Neural cell (in vitro differentiated cells): ENCODE data around the gene GRIP1. TPM values are rescaled to one million over a fixed set of nuclear protein-coding genes. Genes with fewer than 3 reads are reported as not detected.

Source experiments
- H2AFZ ChIP-seq: fragments of 200-600, 300-800 bp; sonication (generic), shearing (Covaris generic); 2 replicates; pipeline ENCODE4 v1.6.0; 2014; ENCODE audit warnings: low read depth, mild to moderate bottlenecking, antibody characterized with exemption, low read length, moderate library complexity
- H3F3A ChIP-seq: fragments of 200-600 bp; shearing (Covaris generic); 2 replicates; pipeline ENCODE4 v1.6.1; 2016; ENCODE audit warnings: mild to moderate bottlenecking, moderate library complexity, mixed read lengths, antibody characterized with exemption, low read length; ENCODE audit not compliant: insufficient read depth, poor library complexity, severe bottlenecking
- H3K27ac ChIP-seq: fragments of 200-600, 300-800 bp; sonication (generic), shearing (Covaris generic); 2 replicates; pipeline ENCODE4 v1.5.1; 2014; ENCODE audit warnings: mild to moderate bottlenecking, low read length, moderate library complexity
- H3K27me3 ChIP-seq: fragments of 300-800, 200-600 bp; sonication (generic), shearing (Covaris generic); 2 replicates; pipeline ENCODE4 v1.6.0; 2014; ENCODE audit warnings: mild to moderate bottlenecking, low read depth, low read length, moderate library complexity; ENCODE audit not compliant: insufficient read depth
- H3K36me3 ChIP-seq: fragments of 300-800, 200-600 bp; sonication (generic), shearing (Covaris generic); 2 replicates; pipeline ENCODE4 v1.5.1; 2014; ENCODE audit warnings: mild to moderate bottlenecking, antibody characterized with exemption, low read length, moderate library complexity; ENCODE audit not compliant: insufficient read depth
- H3K4me2 ChIP-seq: fragments of 300-800, 200-600 bp; sonication (generic), shearing (Covaris generic); 2 replicates; pipeline ENCODE4 v1.6.0; 2014; ENCODE audit warnings: mild to moderate bottlenecking, low read length
- H3K4me3 ChIP-seq: fragments of 300-800, 200-600 bp; sonication (generic), shearing (Covaris generic); 2 replicates; pipeline ENCODE4 v1.5.1; 2014; ENCODE audit warnings: mild to moderate bottlenecking, low read length, moderate library complexity
- H3K79me2 ChIP-seq: fragments of 200-600 bp; shearing (Covaris generic); replicated peaks from 2 replicates; pipeline ENCODE4 v1.6.0; 2014; ENCODE audit warnings: mild to moderate bottlenecking, low read length, moderate library complexity; ENCODE audit not compliant: insufficient read depth
- H3K9ac ChIP-seq: fragments of 300-800, 200-600 bp; sonication (generic), shearing (Covaris generic); 2 replicates; pipeline ENCODE4 v1.6.1; 2016; ENCODE audit warnings: mild to moderate bottlenecking, low read length, mixed read lengths
- H3K9me2 ChIP-seq: fragments of 200-600 bp; shearing (Covaris generic); 2 replicates; pipeline ENCODE4 v1.6.1; 2016; ENCODE audit warnings: mild to moderate bottlenecking, low read length, mixed read lengths; ENCODE audit not compliant: insufficient read depth
- H3K9me3 ChIP-seq: fragments of 200-600, 300-800 bp; sonication (generic), shearing (Covaris generic); 2 replicates; pipeline ENCODE4 v1.6.1; 2016; ENCODE audit warnings: mild to moderate bottlenecking, mixed run types, low read length, moderate library complexity, mixed read lengths
- H4K20me1 ChIP-seq: fragments of 200-600 bp; shearing (Covaris generic); 2 replicates; pipeline ENCODE4 v1.6.1; 2016; ENCODE audit warnings: mild to moderate bottlenecking, mixed run types; ENCODE audit not compliant: insufficient read depth
- EP300 ChIP-seq: fragments of 450-650 bp; conservative IDR thresholded peaks from 2 replicates; pipeline ENCODE4 v1.6.1; 2014; ENCODE audit warnings: antibody characterized with exemption, mild to moderate bottlenecking, moderate library complexity; ENCODE audit not compliant: poor library complexity, severe bottlenecking
- EZH2 ChIP-seq: fragments of 200-600, 300-800 bp; shearing (Covaris generic), sonication (generic); IDR thresholded peaks from 2 replicates; pipeline ENCODE4 v1.6.1; 2014; ENCODE audit warnings: antibody characterized with exemption, low read length, borderline replicate concordance, mild to moderate bottlenecking; ENCODE audit not compliant: insufficient read depth, poor library complexity, severe bottlenecking
- MXI1 ChIP-seq: fragments of 450-650 bp; conservative IDR thresholded peaks from 2 replicates; pipeline ENCODE4 v1.6.1; 2014; ENCODE audit warnings: antibody characterized with exemption, mild to moderate bottlenecking; ENCODE audit not compliant: poor library complexity, severe bottlenecking
- POLR2AphosphoS5 ChIP-seq: IDR thresholded peaks from 2 replicates; pipeline ENCODE4 v1.6.1; 2012
- RAD21 ChIP-seq: fragments of 450-650 bp; conservative IDR thresholded peaks from 2 replicates; pipeline ENCODE4 v1.6.1; 2014; ENCODE audit warnings: antibody characterized with exemption, mild to moderate bottlenecking, moderate library complexity
- REST ChIP-seq: IDR thresholded peaks from 2 replicates; pipeline ENCODE4 v1.6.1; 2012; ENCODE audit warnings: borderline replicate concordance
- SMC3 ChIP-seq: fragments of 450-650 bp; conservative IDR thresholded peaks from 2 replicates; pipeline ENCODE4 v1.6.1; 2014; ENCODE audit warnings: antibody characterized with exemption, mild to moderate bottlenecking, moderate library complexity; ENCODE audit not compliant: poor library complexity
- TAF1 ChIP-seq: IDR thresholded peaks from 2 replicates; pipeline ENCODE4 v1.6.1; 2012; ENCODE audit warnings: low read depth
- polyA plus RNA-seq: library from polyadenylated mRNA; depleted of rRNA; stranded (reverse); fragments of >200 nt; gene quantifications from 2 replicates; pipeline ENCODE4 v1.2.3, GENCODE V29; 2014
- TF ChIP-seq, protein P1 (sequence below): fragments of 450-650 bp; IDR thresholded peaks from 2 replicates; pipeline ENCODE4 v1.5.1; 2014; ENCODE audit warnings: antibody characterized with exemption, mild to moderate bottlenecking, moderate library complexity; ENCODE audit not compliant: poor library complexity, severe bottlenecking

The GRIP1 gene
- polyA plus RNA-seq, 1 donor from 2014 or later = 41.1 TPM

DNA sequence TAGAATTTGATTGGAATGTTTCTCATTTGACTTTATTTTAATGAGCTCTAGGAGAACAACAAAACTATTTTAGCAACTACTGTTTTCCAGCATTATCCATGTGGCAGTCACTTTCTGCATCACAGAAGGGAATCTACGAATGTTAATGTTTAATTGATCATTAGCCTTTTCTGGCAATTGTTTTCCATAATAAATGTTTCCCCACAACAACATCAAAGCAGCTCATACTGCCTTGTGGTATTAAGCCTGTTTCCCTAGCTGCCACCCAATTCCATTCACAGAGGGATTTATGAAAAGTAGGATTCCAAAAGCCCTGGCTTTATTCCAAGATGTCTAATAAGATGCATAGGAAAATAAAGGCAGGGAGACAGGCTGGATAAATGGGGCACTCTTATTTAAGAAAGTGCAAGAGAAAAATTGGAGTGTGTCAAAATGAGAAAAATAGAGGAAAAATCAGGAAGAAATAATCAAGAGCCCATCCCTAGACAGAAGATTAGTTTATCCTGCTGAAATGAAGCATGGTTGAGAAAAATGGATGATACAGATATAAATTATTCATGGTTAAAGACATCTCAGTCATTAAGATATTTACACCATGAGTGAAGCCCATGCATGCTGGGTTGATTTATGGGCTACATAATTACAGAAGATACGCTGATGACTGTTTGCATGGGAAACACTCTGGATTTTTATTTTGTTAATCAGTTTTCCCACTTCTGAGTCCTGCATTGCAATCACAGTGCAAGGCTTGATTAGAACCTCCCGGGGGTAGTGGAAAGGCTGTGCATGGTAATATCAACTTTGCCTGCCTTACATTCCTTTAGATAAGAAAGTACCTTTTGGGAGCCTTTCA, 196.3 kb downstream of the GRIP1 start (continued):
- no peak for TF ChIP-seq REST
- TF ChIP-seq MXI1 = no peak
- TF ChIP-seq RAD21 = no peak

DNA sequence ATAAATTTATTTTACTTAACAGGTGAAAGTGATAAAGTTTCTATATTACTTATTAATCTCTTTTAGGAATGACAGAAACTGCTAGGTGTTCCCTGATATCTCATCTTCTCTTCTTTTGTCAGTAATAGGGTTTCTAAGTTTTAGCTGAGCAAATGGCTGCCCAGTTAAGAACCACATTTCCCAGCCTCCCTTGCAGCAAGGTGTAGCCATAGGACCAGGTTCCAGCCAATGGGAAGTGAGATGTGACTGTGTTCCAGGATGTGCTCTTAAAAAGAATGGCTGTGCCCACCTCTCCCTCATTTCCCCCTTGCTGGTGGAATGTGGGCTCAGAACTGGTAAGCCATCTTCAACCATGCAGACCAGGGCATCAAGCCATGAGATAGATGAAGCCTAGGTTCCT, 210.9 kb downstream of the GRIP1 start:
- Histone ChIP-seq H2AFZ (no peak overlapping the region), H3F3A (no peaks in the 10 kb centered on the region), H3K27me3 (no peaks in the 10 kb centered on the region), H3K4me3 (no peak overlapping the region), H4K20me1 (no peaks in the 10 kb centered on the region), H3K79me2 (no peaks in the 10 kb centered on the region), H3K27ac (no peak overlapping the region), H3K9me3 (no peaks in the 10 kb centered on the region), H3K36me3 (no peaks in the 10 kb centered on the region), H3K9ac (no peak overlapping the region), H3K4me2 (no peak overlapping the region), H3K9me2 (no peaks in the 10 kb centered on the region)
- TF ChIP-seq RAD21 (no peak), SMC3 (no peak), REST (no peak), EP300 (no peak), POLR2AphosphoS5 (no peak), MXI1 (no peak), TAF1 (no peak), EZH2 (no peak)
- TF ChIP-seq, protein P1, sequence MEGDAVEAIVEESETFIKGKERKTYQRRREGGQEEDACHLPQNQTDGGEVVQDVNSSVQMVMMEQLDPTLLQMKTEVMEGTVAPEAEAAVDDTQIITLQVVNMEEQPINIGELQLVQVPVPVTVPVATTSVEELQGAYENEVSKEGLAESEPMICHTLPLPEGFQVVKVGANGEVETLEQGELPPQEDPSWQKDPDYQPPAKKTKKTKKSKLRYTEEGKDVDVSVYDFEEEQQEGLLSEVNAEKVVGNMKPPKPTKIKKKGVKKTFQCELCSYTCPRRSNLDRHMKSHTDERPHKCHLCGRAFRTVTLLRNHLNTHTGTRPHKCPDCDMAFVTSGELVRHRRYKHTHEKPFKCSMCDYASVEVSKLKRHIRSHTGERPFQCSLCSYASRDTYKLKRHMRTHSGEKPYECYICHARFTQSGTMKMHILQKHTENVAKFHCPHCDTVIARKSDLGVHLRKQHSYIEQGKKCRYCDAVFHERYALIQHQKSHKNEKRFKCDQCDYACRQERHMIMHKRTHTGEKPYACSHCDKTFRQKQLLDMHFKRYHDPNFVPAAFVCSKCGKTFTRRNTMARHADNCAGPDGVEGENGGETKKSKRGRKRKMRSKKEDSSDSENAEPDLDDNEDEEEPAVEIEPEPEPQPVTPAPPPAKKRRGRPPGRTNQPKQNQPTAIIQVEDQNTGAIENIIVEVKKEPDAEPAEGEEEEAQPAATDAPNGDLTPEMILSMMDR = no peak
